Cerebellar nuclear complex (tissue), 1 donor: ENCODE data around the gene TMEM259.
"Not testable (repeated sequence)": the region's sequence is repeated elsewhere in the genome, so short reads cannot be mapped to it uniquely, and the experiment has no call there.

Source experiments
- DNase-seq, 2 experiments: peaks; one replicate each; lab custom pipeline; 2025; lab: John Stamatoyannopoulos, UW

TMEM259 gene

GRCh38 chr19:1039646-1040475 is 18.9 kb upstream of the TMEM259 start, which contains the start of gene ABCA7:
Gene ABCA7, plus strand, starts transcription at chr19:1040107. Its CDS starts 1,255 bp downstream, at chr19:1041362.
- DNase-seq, result peak; percentile 64 to 93

- no peak for DNase-seq
Measured at GRCh38 chr19:1038978-1039645, 18.2 kb upstream of the TMEM259 start.

GRCh38 chr19:1037621-1038064 is 16.7 kb upstream of the TMEM259 start:
- no peak for DNase-seq

GRCh38 chr19:1035998-1036621 is 15.2 kb upstream of the TMEM259 start:
- no peak for DNase-seq

- DNase-seq, result no peak
Measured at GRCh38 chr19:1032264-1032867, 11.4 kb upstream of the TMEM259 start.

GRCh38 chr19:1028062-1028926 is 7.4 kb upstream of the TMEM259 start:
- no peak for DNase-seq

GRCh38 chr19:1027650-1028061 is 6.7 kb upstream of the TMEM259 start:
- DNase-seq, result no peak

GRCh38 chr19:1026783-1027649 is 6.1 kb upstream of the TMEM259 start:
- DNase-seq, result no peak

GRCh38 chr19:1025960-1026782 is 5.2 kb upstream of the TMEM259 start, which contains the start of gene CNN2:
Gene CNN2, plus strand, starts transcription at chr19:1026608. Its CDS starts 54 bp downstream, at chr19:1026662.
- no peak for DNase-seq

- not testable (repeated sequence) for DNase-seq
Measured at GRCh38 chr19:1025080-1025479, 4.2 kb upstream of the TMEM259 start.

- DNase-seq, result not testable (repeated sequence)
Measured at GRCh38 chr19:1023883-1024188, 2.9 kb upstream of the TMEM259 start.

GRCh38 chr19:1019980-1020867 is 699 bp downstream of the TMEM259 start:
- DNase-seq, result no peak

- DNase-seq, result no peak
Measured at GRCh38 chr19:1019616-1019961, 1.3 kb downstream of the TMEM259 start.

- no peak for DNase-seq
Measured at GRCh38 chr19:1018932-1019615, 1.8 kb downstream of the TMEM259 start.

GRCh38 chr19:1018393-1018792 is 2.5 kb downstream of the TMEM259 start:
- DNase-seq, result no peak

GRCh38 chr19:1017906-1018305 is 3.0 kb downstream of the TMEM259 start:
- no peak for DNase-seq

- no peak for DNase-seq
Measured at GRCh38 chr19:1017115-1017905, 3.6 kb downstream of the TMEM259 start.
